MM.1S (cell line): Measurements from ENCODE around the gene SSNA1.

ENCODE experiments used
- CTCF ChIP-seq: fragments of 300-600 bp; sonication (generic); IDR thresholded peaks from 2 replicates; pipeline ENCODE4 v1.5.1; 2016; ENCODE audit warnings: antibody characterized with exemption, low read length, mixed read lengths
- EZH2 ChIP-seq: fragments of 300-600 bp; sonication (generic); optimal IDR thresholded peaks from 2 replicates; pipeline ENCODE3; 2017; ENCODE audit warnings: low read depth, mild to moderate bottlenecking, antibody characterized with exemption, low read length, mixed read lengths
- EZH2phosphoT487 ChIP-seq: fragments of 300-600 bp; sonication (generic); IDR thresholded peaks from 2 replicates; pipeline ENCODE4 v1.6.1; 2018; ENCODE audit warnings: antibody characterized with exemption, low read length

- TF ChIP-seq CTCF (no peak), EZH2 (no peak), EZH2phosphoT487 (no peak)
These were observed 40.2 kb upstream of the SSNA1 start for GRCh38 chr9:137148242-137148641.
